Stomach (tissue), 9 donors: ENCODE data around the gene SPHK2. TPM values are rescaled to one million over a fixed set of nuclear protein-coding genes. Genes with fewer than 3 reads are reported as not detected.

Experiments used
- DNase-seq, 2 donors: peaks; one replicate each; pipeline versions ENCODE4 v3.0.0 to v3.0.0-alpha.2; 2013 to 2019
- H3K27ac ChIP-seq, 5 donors: fragments of 200-600 bp in 4 of 5; sonication (generic) in 4 of 5; one replicate each; pipeline ENCODE4 v1.5.1; 2013 to 2019; ENCODE audit warnings: mild to moderate bottlenecking in 1 of 5, moderate library complexity in 1 of 5
- H3K27me3 ChIP-seq, 3 donors: fragments of 200-600 bp; sonication (generic); one replicate each; pipeline ENCODE4 v1.5.1; 2017 to 2019; ENCODE audit warnings: mixed run types in 1 of 3
- H3K36me3 ChIP-seq, 4 donors: fragments of 200-600 bp; sonication (generic); 1 replicate in 3 of 4; 2 replicates in 1 of 4; pipeline ENCODE4 v1.5.1; 2016 to 2019
- H3K4me1 ChIP-seq, 4 donors: fragments of 200-600 bp; sonication (generic); one replicate each; pipeline ENCODE4 v1.5.1; 2016 to 2019
- H3K4me3 ChIP-seq, 4 donors: fragments of 200-600 bp; sonication (generic) in 3 of 4; one replicate each; pipeline ENCODE4 v1.5.1; 2016 to 2019; ENCODE audit warnings: mild to moderate bottlenecking in 1 of 4
- H3K9me3 ChIP-seq, 4 donors: fragments of 200-600 bp; sonication (generic); one replicate each; pipeline ENCODE4 v1.5.1; 2016 to 2019
- CTCF ChIP-seq, 7 experiments: fragments of 450-650 bp in 4 of 7; fragments of 200-600 bp in 3 of 7; sonication (generic) in 3 of 7; IDR thresholded peaks; one replicate each; pipeline ENCODE4 v1.5.1; 2016 to 2019; ENCODE audit warnings: antibody characterized with exemption in 7 of 7, control low read depth in 2 of 7, mild to moderate bottlenecking in 1 of 7
- EP300 ChIP-seq: sonication (generic); formaldehyde crosslinking; IDR thresholded peaks from one replicate; pipeline ENCODE4 v1.6.1; 2017; ENCODE audit warnings: antibody characterized with exemption
- POLR2A ChIP-seq, 4 donors: fragments of 450-650 bp; IDR thresholded peaks; one replicate each; pipeline ENCODE4 v1.6.1; 2016; ENCODE audit warnings: antibody characterized with exemption in 4 of 4, control low read depth in 2 of 4, mild to moderate bottlenecking in 1 of 4, moderate library complexity in 1 of 4
- POLR2AphosphoS5 ChIP-seq, 3 donors: sonication (generic); formaldehyde crosslinking; IDR thresholded peaks; one replicate each; pipeline ENCODE4 v1.6.1; 2016; ENCODE audit warnings: antibody characterized with exemption in 3 of 3
- WGBS, 5 donors: extraction: QIAGEN DNeasy Blood & Tissue Kit in 3 of 5; methylation state at CpG; one replicate each; pipeline versions ENCODE4 v1.1.5 to v1.1.7; 2013 to 2018; 5-methylcytosine and 5-hydroxymethylcytosine counted together
- intact Hi-C: fragments of 100-400 bp; cut with DNase I; formaldehyde crosslinking; loops from one replicate; pipeline ENCODE4 v1.15.1; 2023; ENCODE audit warnings: low total_unique reads
- polyA plus RNA-seq, 3 donors: library from polyadenylated mRNA; stranded (reverse); fragments of 200-250 nt; gene quantifications; one replicate each; pipeline ENCODE4 v1.2.3, GENCODE V29; 2013
- total RNA-seq, 5 donors: library from RNA; depleted of rRNA; stranded (reverse); fragments of >200 nt; gene quantifications; one replicate each; pipeline versions ENCODE4 v1.1.0 to v1.2.3, GENCODE V29; 2014 to 2016
- donor health status: healthy with polysubstance abuse.
- donor health status: Bipolar disorder and iron deficiency.
- donor health status: healthy.

Gene SPHK2
- total and polyA plus RNA-seq, 8 donors = 9.4 to 156 (median 19.6) TPM

DNA sequence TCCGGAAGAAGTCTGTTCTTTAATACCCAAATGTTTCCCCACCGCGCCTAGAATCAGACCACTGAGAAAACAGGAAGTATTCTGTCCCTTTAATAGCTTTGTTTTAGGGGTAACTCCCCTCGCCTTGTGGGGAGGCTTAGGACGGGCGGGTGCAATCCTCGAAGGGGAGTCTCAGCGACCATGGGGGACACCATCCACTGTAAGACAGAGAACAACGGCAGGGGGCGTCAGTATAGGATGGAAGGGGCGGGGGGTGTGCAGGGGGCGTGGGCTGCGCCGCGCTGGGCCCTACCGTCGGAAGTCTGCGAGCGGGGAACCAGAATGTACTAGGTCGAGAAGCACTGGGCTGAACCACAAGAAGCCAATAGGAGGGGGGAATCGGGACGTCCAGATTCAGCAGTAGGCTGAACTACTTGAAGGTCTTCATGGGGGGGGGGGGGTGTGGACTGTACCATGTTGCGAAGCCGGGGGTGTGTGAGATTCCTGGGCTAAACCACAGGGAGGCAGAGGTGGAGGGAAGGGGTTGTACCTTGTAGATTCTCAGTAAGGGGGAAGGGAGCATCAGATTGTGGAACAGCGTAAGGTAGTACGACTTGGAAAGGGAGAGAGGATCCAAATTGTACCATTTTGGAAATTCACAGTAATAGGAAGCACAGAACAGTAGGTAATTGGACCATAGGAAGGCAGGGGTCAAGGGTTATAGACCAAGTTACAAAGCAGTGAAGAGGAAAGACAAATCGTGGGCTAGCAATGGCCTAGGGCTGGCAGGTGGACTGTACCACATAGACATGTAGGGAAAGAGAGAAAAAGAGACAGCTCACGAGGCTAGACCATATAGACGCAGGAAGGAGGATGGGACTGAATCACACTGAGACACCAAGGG, 18.9 kb downstream of the SPHK2 start:
- H3K4me3 ChIP-seq = peak overlapping the region; percentile 62 to 81 (median 76)
- peak; percentile 83 to 97 for DNase-seq
- TF ChIP-seq EP300 (no peak), POLR2A (IDR thresholded peaks at IDR 0.05) (peak in 2 of 4 donors; percentile 20 to 35), CTCF (IDR thresholded peaks at IDR 0.05) (peak in 1 of 7 experiments; percentile 0), POLR2AphosphoS5 (IDR thresholded peaks at IDR 0.05) (peak; percentile 27 to 78 (median 59))
- H3K27me3 ChIP-seq = no peaks in the 10 kb centered on the region
- peak overlapping the region; percentile 90 to 98 (median 96) for H3K27ac ChIP-seq
- intact Hi-C loops = no loop called here
- peaks cover 43 to 67% (median 55%) of the 10 kb centered on the region in 4 donors for H3K4me1 ChIP-seq
- H3K36me3 ChIP-seq = no peaks in the 10 kb centered on the region
- 6 to 9% (median 9%) methylated on average over 29 of the region's 29 CpGs for WGBS, 5 donors
- no peaks in the 10 kb centered on the region for H3K9me3 ChIP-seq

DNA sequence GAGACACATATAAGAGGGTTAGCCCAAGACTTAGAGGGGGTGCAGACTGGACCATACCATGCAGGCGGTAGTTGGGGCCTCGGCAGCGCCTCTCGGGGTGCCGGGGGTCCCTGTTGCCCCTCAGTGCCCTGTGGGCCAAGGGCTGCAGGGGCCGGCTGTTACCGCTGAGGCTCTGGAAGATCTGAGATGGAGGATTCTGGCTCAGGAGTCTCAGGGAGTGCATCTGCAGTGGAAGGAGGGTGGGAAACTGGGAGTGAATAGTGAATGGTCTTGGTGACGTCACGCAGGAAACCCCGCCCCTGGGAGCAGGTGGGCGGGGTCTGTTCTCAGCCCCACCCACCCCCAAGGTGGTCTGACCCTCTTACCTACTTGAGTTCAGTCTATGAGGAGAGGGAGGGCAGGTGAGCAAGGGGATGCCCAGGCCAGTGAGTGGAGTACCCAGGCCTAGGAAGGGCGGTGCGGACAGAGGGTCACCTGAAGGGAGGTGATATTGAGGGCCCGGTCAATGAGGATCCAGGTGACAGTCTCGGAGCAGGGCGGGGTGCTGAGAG, 19.6 kb downstream of the SPHK2 start:
- 73 to 78% (median 76%) methylated on average over 16 of the region's 16 CpGs for WGBS, 5 donors

GRCh38 chr19:48639483-48640375, 20.4 kb downstream of the SPHK2 start:
- intact Hi-C loops = loop anchor here (10.0 kb wide), 1 partner anchor 105 kb away; the partner anchor contains the start of genes IZUMO1 and RASIP1
- Histone ChIP-seq H3K9me3 (no peaks in the 10 kb centered on the region), H3K36me3 (no peaks in the 10 kb centered on the region), H3K27me3 (no peaks in the 10 kb centered on the region), H3K4me1 (peaks cover 35 to 57% (median 47%) of the 10 kb centered on the region in 4 donors), H3K27ac (peak overlapping the region; percentile 21 to 98 (median 93)), H3K4me3 (peak overlapping the region in 1 of 4 donors; percentile 4)
- 53 to 60% (median 57%) methylated on average over 28 to 33 of the region's 33 CpGs for WGBS, 5 donors
- peak in 1 of 2 donors; percentile 44 for DNase-seq
- TF ChIP-seq POLR2A (IDR thresholded peaks at IDR 0.05) (no peak), POLR2AphosphoS5 (IDR thresholded peaks at IDR 0.05) (no peak), CTCF (IDR thresholded peaks at IDR 0.05) (no peak), EP300 (no peak)

More for the DNA sequence above, 19.6 kb downstream of the SPHK2 start:
- Histone ChIP-seq H3K9me3 (no peaks in the 10 kb centered on the region), H3K36me3 (no peaks in the 10 kb centered on the region), H3K4me1 (peaks cover 36 to 59% (median 48%) of the 10 kb centered on the region in 4 donors), H3K27ac (peak overlapping the region; percentile 90 to 98 (median 96)), H3K27me3 (no peaks in the 10 kb centered on the region), H3K4me3 (peak overlapping the region in 1 of 4 donors; percentile 62)
- TF ChIP-seq EP300 (no peak), POLR2AphosphoS5 (IDR thresholded peaks at IDR 0.05) (no peak), POLR2A (IDR thresholded peaks at IDR 0.05) (no peak), CTCF (IDR thresholded peaks at IDR 0.05) (no peak)
- intact Hi-C loops = no loop called here
- peak in 1 of 2 donors; percentile 64 for DNase-seq
